Measurements from ENCODE around the gene MPO.

MPO gene

GRCh38 chr17:58289869-58290268 is 9.1 kb upstream of the MPO start:
- WGBS, 2 experiments, result 92 to 96% methylated on average over 2 of the region's 2 CpGs
- no peaks in the 10 kb centered on the region for H3K4me1 ChIP-seq (ENCODE audit: control insufficient read depth, insufficient read depth, low read length)
- H3K9me3 ChIP-seq (ENCODE audit: control insufficient read depth, low read length), result no peaks in the 10 kb centered on the region
- no peaks in the 10 kb centered on the region for H3K27me3 ChIP-seq (ENCODE audit: control insufficient read depth, insufficient read depth, low read length, poor library complexity, severe bottlenecking)
- H3K36me3 ChIP-seq (ENCODE audit: control insufficient read depth, insufficient read depth, low read length), result no peaks in the 10 kb centered on the region
- no peak overlapping the region for H3K27ac ChIP-seq (ENCODE audit: insufficient read depth, low read depth, low read length, poor library complexity, severe bottlenecking)
- no peak overlapping the region for H3K4me3 ChIP-seq (ENCODE audit: insufficient read depth, low read depth, low read length)

- Histone ChIP-seq H3K27me3 (ENCODE audit: control insufficient read depth, insufficient read depth, low read length, poor library complexity, severe bottlenecking) (no peaks in the 10 kb centered on the region), H3K36me3 (ENCODE audit: control insufficient read depth, insufficient read depth, low read length) (no peaks in the 10 kb centered on the region), H3K4me3 (ENCODE audit: insufficient read depth, low read depth, low read length) (no peak overlapping the region), H3K9me3 (ENCODE audit: control insufficient read depth, low read length) (no peaks in the 10 kb centered on the region), H3K4me1 (ENCODE audit: control insufficient read depth, insufficient read depth, low read length) (peaks cover 4% of the 10 kb centered on the region), H3K27ac (ENCODE audit: insufficient read depth, low read depth, low read length, poor library complexity, severe bottlenecking) (no peak overlapping the region)
- 89 to 95% methylated on average over 2 to 3 of the region's 3 CpGs for WGBS, 2 experiments
These were observed 4.7 kb upstream of the MPO start for GRCh38 chr17:58285422-58285810.

GRCh38 chr17:58284613-58285421 is 4.1 kb upstream of the MPO start:
- Histone ChIP-seq H3K36me3 (ENCODE audit: control insufficient read depth, insufficient read depth, low read length) (no peaks in the 10 kb centered on the region), H3K9me3 (ENCODE audit: control insufficient read depth, low read length) (no peaks in the 10 kb centered on the region), H3K27ac (ENCODE audit: insufficient read depth, low read depth, low read length, poor library complexity, severe bottlenecking) (no peak overlapping the region), H3K4me1 (ENCODE audit: control insufficient read depth, insufficient read depth, low read length) (peaks cover 4% of the 10 kb centered on the region), H3K4me3 (ENCODE audit: insufficient read depth, low read depth, low read length) (no peak overlapping the region), H3K27me3 (ENCODE audit: control insufficient read depth, insufficient read depth, low read length, poor library complexity, severe bottlenecking) (no peaks in the 10 kb centered on the region)
- 36 to 37% methylated on average over 5 of the region's 6 CpGs for WGBS, 2 experiments

- Histone ChIP-seq H3K27ac (ENCODE audit: insufficient read depth, low read depth, low read length, poor library complexity, severe bottlenecking) (no peak overlapping the region), H3K4me1 (ENCODE audit: control insufficient read depth, insufficient read depth, low read length) (peaks cover 4% of the 10 kb centered on the region), H3K9me3 (ENCODE audit: control insufficient read depth, low read length) (no peaks in the 10 kb centered on the region), H3K36me3 (ENCODE audit: control insufficient read depth, insufficient read depth, low read length) (no peaks in the 10 kb centered on the region), H3K27me3 (ENCODE audit: control insufficient read depth, insufficient read depth, low read length, poor library complexity, severe bottlenecking) (no peaks in the 10 kb centered on the region), H3K4me3 (ENCODE audit: insufficient read depth, low read depth, low read length) (no peak overlapping the region)
- 79 to 82% methylated on average over 12 of the region's 12 CpGs for WGBS, 2 experiments
These were observed 3.2 kb upstream of the MPO start for GRCh38 chr17:58283674-58284612.

- Histone ChIP-seq H3K27ac (ENCODE audit: insufficient read depth, low read depth, low read length, poor library complexity, severe bottlenecking) (no peak overlapping the region), H3K36me3 (ENCODE audit: control insufficient read depth, insufficient read depth, low read length) (no peaks in the 10 kb centered on the region), H3K9me3 (ENCODE audit: control insufficient read depth, low read length) (no peaks in the 10 kb centered on the region), H3K27me3 (ENCODE audit: control insufficient read depth, insufficient read depth, low read length, poor library complexity, severe bottlenecking) (no peaks in the 10 kb centered on the region), H3K4me3 (ENCODE audit: insufficient read depth, low read depth, low read length) (no peak overlapping the region), H3K4me1 (ENCODE audit: control insufficient read depth, insufficient read depth, low read length) (peaks cover 4% of the 10 kb centered on the region)
- WGBS, 2 experiments, result 87 to 88% methylated on average over 6 of the region's 6 CpGs
These were observed 1.7 kb upstream of the MPO start for GRCh38 chr17:58282442-58282841.

- 81 to 87% methylated on average over 2 of the region's 2 CpGs for WGBS, 2 experiments
- no peaks in the 10 kb centered on the region for H3K27me3 ChIP-seq (ENCODE audit: control insufficient read depth, insufficient read depth, low read length, poor library complexity, severe bottlenecking)
- H3K4me1 ChIP-seq (ENCODE audit: control insufficient read depth, insufficient read depth, low read length), result peaks cover 4% of the 10 kb centered on the region
- H3K9me3 ChIP-seq (ENCODE audit: control insufficient read depth, low read length), result no peaks in the 10 kb centered on the region
- H3K27ac ChIP-seq (ENCODE audit: insufficient read depth, low read depth, low read length, poor library complexity, severe bottlenecking), result no peak overlapping the region
- H3K36me3 ChIP-seq (ENCODE audit: control insufficient read depth, insufficient read depth, low read length), result no peaks in the 10 kb centered on the region
- no peak overlapping the region for H3K4me3 ChIP-seq (ENCODE audit: insufficient read depth, low read depth, low read length)
These were observed 826 bp upstream of the MPO start for GRCh38 chr17:58281511-58282011.

- Histone ChIP-seq H3K36me3 (ENCODE audit: control insufficient read depth, insufficient read depth, low read length) (no peaks in the 10 kb centered on the region), H3K27ac (ENCODE audit: insufficient read depth, low read depth, low read length, poor library complexity, severe bottlenecking) (no peak overlapping the region), H3K4me3 (ENCODE audit: insufficient read depth, low read depth, low read length) (no peak overlapping the region), H3K27me3 (ENCODE audit: control insufficient read depth, insufficient read depth, low read length, poor library complexity, severe bottlenecking) (no peaks in the 10 kb centered on the region), H3K4me1 (ENCODE audit: control insufficient read depth, insufficient read depth, low read length) (peaks cover 4% of the 10 kb centered on the region), H3K9me3 (ENCODE audit: control insufficient read depth, low read length) (no peaks in the 10 kb centered on the region)
- 91 to 92% methylated on average over 16 of the region's 16 CpGs for WGBS, 2 experiments
These were observed 827 bp downstream of the MPO start for GRCh38 chr17:58279736-58280479.

GRCh38 chr17:58279016-58279711 is 1.6 kb downstream of the MPO start:
- Histone ChIP-seq H3K4me1 (ENCODE audit: control insufficient read depth, insufficient read depth, low read length) (no peaks in the 10 kb centered on the region), H3K27me3 (ENCODE audit: control insufficient read depth, insufficient read depth, low read length, poor library complexity, severe bottlenecking) (no peaks in the 10 kb centered on the region), H3K36me3 (ENCODE audit: control insufficient read depth, insufficient read depth, low read length) (no peaks in the 10 kb centered on the region), H3K4me3 (ENCODE audit: insufficient read depth, low read depth, low read length) (no peak overlapping the region), H3K27ac (ENCODE audit: insufficient read depth, low read depth, low read length, poor library complexity, severe bottlenecking) (no peak overlapping the region), H3K9me3 (ENCODE audit: control insufficient read depth, low read length) (no peaks in the 10 kb centered on the region)
- 87 to 88% methylated on average over 60 of the region's 60 CpGs for WGBS, 2 experiments

GRCh38 chr17:58278661-58279015 is 2.1 kb downstream of the MPO start:
- Histone ChIP-seq H3K4me1 (ENCODE audit: control insufficient read depth, insufficient read depth, low read length) (no peaks in the 10 kb centered on the region), H3K27ac (ENCODE audit: insufficient read depth, low read depth, low read length, poor library complexity, severe bottlenecking) (no peak overlapping the region), H3K27me3 (ENCODE audit: control insufficient read depth, insufficient read depth, low read length, poor library complexity, severe bottlenecking) (no peaks in the 10 kb centered on the region), H3K4me3 (ENCODE audit: insufficient read depth, low read depth, low read length) (no peak overlapping the region), H3K36me3 (ENCODE audit: control insufficient read depth, insufficient read depth, low read length) (no peaks in the 10 kb centered on the region), H3K9me3 (ENCODE audit: control insufficient read depth, low read length) (no peaks in the 10 kb centered on the region)
- 90 to 91% methylated on average over 5 of the region's 5 CpGs for WGBS, 2 experiments

Data from ectodermal cell (in vitro differentiated cells).